D341Med (cell line): ENCODE results near the gene EBLN2.
A peak's percentile ranks its signal among the peaks of the same experiment; 100 is the strongest.
"Not testable (repeated sequence)": the region's sequence is repeated elsewhere in the genome, so short reads cannot be mapped to it uniquely, and the experiment has no call there.

Experiments
- DNase-seq: peaks from one replicate; pipeline ENCODE4 v3.0.0; 2012; ENCODE audit warnings: low spot score

The EBLN2 gene

DNA sequence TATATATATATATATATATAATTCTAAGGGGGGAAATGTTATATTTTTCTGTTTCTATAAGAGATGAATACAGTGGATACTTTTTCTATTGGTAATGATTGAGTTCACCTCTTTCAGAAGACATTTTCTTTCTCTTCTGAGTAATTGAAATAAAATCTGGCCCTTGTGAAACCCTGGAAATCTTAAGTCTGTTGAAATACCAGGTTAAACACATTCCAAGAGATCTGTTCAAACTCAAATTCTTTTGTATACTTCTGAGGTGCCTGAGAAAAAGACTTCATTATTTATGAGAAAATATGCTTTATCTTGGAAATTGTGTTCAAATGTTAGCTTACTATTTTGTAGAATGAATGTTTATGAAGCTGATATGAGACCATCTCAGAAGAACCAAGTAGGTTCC, 4.8 kb downstream of the EBLN2 start:
- not testable (repeated sequence) for DNase-seq

DNA sequence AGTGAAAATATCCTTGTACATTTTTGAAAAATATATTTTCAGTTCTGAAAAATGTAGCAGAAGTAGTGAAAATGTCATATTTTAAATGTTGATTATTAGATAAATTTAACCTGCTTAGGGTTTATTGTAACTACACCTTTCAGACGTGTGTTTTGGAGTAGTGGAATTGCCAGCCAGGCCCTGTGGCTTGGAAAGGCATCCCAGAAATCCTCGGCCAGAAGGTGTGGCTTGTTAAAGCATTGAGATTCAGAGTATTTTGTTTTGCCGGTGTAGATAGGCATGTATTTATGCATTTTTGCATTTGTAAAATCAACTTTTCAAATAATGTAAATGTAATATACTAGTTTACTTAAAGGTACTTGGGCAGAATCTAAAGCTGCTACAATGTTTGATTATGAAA, 7.0 kb downstream of the EBLN2 start:
- DNase-seq = no peak

DNA sequence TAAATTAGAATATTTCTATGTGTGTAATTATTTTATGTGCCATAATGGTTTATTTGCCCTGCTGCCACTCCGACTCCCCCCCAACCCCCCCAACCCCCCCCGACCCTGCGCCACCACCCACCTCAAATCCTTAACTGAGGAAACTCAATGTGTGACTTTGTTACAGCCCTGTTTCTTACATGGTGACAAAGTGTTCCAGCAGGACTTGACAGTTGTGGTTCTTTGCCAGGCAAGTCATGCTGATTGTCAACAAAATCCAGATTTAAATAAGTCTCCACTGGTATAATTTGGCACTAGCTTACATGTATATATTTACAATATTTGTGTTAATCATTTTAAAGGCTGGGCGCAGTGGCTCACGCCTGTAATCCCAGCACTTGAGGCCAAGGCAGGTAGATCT, 7.7 kb downstream of the EBLN2 start:
- no peak for DNase-seq

DNA sequence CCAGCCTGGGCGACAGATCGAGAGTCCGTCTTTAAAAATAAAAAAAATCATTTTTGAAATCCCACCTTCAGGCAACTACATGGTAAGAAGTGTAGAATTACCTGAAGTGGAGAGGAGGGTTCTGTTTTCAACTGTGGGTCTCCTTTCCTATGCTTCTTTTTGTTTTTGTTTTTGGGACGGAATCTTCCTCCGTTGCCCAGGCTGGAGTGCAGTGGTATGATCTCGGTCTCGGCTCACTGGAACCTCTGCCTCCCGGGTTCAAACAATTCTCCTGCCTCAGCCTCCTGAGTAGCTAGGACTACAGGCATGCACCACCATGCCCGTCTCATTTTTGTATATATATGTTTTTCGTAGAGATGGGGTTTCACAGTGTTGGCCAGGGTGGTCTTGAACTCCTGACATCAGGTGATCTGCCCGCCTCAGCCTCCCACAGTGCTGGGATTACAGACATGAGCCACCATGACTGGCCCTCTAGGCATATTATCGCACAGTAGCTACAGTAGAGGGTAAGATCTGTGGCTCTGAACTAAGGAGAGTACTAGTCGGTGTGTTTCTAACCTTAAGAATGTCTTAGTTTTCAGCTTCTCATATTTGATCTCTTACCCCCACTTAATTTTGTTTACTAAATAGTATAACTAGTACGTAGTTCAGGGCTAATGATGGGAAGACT, 8.5 kb downstream of the EBLN2 start:
- DNase-seq = no peak

DNA sequence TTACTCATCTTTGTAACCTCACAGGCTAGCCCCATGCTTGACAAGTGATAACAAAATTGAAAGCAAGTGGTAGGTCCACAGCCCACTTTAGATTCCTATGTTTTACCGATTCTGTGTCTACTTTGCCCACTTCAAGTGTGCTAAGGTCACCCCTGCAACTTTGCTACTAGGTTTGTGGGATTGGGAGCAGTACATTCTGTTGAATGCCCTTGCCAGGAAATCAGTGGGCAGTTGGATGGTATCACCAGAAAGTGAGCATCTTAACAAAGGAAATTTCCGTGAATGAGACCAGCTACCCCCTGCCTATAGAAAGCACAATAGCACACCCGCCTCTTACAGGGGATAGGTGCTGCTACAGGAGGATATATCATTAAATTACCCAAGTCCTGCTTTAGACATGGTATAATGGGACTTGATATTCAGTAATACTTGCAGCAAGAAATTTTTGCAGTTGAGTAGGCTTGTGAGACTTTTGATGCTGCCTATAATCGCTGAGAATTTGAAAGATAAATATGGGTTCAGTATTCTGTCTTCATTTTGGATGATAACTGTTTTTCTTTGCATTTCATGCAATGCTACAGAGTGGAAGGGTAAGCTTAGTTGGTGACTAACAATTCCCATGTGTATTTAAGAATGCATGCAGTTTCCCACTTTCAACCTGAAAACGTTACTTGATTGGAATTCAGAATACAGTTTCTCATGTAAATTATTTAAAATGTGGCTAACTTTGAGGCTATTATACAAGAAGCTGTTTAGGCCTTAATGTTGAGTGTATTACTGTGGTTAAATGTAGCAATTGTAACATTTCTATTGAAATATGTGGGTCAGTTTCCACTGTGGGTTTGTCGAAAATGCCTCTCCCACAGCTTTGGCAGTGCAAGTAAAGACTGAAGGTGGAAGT, 9.5 kb downstream of the EBLN2 start:
- no peak for DNase-seq

DNA sequence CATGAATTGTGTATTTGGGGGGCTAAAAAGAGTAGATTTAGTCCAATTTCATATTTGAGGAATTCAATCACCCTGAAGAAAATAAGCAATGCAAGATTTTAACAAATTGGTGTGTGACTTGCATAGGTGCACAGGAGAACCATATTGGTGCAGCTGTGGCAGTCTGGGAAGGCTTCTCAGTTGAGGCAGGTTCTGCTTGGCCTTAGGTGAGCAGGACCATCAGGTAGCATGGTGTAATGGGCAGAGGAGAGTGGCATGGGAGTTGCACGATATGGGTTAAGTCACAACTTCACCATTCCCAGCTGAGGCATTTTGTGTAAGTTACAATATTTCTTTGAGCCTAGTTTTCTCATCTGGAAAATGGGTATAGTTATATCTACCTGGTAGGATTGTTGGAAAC, 10.5 kb downstream of the EBLN2 start:
- no peak for DNase-seq

DNA sequence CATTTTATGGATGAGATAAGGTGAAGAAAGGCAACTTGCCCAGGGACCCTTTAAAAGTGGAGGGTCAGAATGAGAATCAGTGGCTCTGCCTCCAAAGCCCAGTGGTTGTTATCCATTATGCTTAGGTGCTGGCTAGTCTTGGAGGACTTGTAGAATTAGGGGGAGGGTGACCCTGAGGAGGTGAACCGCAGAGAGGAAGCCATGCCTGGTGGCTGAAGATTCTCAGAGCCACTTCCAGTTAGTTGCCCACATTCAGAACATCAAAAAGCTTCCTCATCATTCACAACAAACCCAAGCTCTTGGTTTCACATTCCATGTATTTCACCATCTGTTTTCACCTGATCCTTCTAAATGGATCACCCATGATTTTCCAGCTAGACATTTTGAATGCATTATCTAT, 11.2 kb downstream of the EBLN2 start:
- DNase-seq = no peak

DNA sequence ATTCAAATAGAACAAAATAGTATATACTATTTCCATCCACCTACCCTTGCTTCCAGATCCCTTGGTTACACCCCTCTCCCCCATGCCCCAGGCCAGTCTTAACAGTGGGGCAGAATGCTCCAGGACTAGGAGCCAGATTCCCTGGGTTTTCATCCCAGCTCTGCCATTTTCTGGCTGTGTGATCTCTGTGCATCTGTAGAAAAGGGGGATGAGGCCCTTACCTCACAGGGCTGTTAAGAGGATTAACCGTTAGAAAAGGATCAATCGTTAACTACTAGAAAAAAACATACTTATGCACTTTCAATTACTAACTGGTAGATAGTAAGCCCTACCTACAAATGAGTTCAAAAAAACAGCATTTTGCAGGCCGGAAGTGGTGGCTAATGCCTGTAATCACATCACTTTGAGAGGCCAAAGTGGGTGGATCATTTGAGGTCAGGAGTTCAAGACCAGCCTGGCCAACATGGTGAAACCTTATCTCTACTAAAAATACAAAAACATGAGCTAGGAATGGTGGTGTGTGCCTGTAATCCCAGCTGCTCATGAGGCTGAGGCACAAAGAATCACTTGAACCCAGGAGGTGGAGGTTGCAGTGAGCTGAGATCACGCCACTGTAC, 11.7 kb downstream of the EBLN2 start:
- DNase-seq = peak; percentile 62

DNA sequence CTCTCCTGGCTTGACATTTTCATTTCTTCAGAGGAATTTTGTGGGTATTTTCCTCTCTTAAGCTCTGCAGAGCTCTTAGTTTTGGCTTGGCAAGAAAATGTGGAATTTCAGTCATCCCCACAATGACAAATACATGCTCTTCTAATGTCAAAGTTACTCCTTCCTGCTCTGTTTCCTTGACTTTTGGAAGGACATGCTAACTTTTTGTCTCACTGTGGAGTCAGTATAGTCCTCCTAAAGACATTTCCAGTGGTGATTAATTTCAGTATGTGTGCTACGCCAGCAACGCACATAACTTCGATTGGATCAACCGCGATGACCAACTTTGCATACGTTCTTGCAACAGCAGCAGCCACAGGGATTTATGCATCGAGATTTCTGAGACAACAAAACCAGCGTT, 13.3 kb downstream of the EBLN2 start:
- no peak for DNase-seq

DNA sequence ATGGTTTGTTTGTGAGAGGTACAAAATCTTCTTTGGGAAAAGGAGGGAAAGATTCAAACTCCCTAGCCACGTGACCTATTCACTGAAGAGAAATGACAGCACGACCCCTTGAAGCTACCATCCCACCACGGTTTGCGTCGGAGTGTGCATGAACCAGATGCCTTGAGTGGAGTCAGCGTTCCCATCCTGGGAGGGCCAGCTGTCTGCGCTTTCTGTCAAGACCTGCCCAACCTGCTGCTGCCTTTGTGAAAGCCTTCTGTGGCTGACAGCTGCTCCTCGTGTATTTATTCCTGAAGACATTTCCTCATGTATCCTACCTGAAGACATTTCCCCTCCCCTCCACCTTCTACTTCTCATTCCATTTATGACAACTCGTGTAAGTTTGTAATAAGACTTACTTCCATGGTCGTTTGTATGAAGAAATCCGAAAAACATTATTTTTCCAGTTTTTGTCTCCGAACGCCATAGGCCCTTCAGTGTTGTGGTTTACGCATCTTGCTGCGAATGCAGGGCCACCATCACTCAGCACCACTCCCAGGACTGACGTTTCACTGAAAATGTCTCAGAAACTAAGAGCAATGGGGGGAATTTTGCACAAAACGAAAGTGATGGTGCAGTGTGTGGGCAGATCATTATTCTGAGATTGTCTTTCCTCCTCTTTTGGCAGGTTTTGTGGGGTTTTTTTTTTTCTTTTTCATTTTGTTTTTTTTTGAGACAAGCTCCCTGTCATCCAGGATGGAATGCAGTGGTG, 18.9 kb downstream of the EBLN2 start:
- DNase-seq = no peak

DNA sequence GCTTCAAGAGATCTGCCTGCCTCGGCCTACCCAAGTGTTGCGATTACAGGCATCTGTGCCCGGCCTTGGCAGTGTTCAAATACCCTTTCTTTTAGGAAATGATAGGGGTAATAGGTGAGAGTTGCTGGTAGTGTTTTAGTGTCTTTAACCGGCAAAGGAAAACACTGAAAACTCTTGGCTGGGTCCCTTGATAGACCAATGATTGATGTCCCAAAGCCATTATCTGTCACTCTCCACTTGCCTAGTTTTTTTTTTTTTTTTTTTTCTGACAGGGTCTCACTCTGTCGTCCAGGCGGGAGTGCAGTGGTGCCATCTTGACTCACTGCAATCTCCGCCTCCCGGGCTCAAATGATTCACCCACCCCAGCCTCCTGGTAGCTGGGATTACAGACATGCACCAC, 19.7 kb downstream of the EBLN2 start:
- no peak for DNase-seq

DNA sequence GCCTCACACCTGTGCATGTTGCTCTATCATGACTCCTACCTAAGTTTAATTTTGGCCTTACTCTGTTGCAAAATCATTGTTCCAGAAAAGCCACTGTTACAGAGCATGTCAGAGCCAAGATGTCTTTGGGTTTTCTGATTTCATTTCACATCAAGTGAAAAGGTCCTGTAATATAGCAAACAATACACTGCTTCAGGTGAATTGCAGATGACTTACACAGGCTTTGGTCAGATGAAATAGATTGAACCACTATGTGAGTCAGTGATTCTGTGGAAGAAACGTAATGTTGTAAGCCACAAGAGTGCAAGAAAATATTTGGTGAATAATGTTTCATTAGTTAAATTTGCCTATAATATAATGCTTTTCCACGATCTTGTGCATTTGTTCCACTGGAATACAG, 22.7 kb downstream of the EBLN2 start:
- no peak for DNase-seq

DNA sequence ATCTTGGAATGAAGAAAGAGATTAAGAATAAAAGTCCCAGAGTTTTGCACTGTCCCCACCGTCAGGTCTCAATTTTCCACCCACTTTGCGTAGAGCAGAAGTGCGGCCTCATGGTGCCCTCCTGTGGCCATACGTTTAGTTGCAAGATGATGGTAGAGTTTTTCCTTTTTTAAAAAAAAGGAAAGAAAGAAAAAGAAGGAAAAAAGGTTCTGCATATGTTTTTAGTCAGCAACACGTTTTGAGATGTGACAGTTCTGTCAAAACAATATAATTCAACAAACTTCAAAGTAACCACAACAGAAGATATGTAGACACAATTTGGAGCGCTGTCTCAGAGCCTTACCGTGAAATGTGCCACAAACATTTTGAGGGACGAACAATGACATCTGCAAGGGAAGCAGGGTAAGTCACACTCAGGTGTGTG, 24.6 kb downstream of the EBLN2 start:
- peak; percentile 66 for DNase-seq

DNA sequence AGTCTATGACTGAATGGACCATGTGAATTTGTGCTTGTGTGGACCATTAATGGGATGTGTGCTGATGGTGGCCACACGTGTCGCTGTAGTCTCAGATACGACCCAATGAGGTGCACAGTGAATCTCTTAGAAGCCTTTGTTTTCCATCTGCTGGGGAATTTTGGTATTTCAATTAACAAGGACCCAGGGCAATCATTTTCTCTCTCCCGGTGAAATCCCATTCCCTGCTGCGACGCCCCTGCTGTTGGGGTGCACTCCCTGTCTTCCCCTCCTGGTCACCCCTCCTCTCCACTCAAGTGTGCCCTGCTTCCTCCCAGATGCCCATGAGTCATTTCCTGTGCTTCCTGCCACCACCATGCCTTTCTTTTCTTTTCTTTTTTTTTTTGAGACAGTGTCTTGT, 32.7 kb downstream of the EBLN2 start:
- DNase-seq = peak; percentile 48

DNA sequence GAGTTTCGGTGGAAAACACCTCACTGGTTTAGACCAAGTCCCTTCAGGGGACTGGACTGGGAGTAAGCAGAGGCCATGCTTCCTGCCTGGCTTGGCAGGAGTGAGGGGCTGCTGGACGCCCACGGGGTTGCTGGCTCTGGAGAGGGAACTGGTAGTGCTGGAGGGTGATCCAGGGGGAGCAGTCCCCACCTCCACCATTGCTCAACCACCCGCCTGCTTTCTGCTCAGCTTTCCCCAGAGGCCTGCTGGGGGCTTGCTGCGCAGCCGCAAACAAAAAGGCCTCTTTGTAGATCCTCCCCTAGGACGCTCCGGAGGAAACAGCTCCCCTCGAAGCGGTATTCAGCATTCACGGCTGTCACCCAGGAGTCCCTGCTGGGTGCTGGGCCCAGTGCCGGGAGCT, 33.5 kb downstream of the EBLN2 start:
- no peak for DNase-seq

DNA sequence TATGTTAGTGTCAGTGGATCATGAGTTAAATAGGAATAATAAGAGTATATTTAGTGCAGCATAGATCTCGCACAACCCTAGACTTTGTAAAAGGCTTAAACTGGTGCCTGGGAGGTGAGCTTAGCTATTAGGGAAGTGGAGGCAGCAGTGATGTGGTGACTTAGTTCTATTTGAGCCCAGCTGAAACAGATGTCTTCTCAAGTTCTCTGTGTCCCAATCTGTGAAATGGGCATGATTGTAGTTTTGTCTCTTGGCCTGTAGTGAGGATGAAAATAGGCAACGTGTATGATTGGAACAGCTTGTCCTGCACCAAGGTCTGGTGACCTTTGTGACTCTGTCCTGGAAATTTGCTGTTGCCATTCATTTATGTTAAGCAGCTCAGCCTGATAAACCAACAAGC, 34.7 kb downstream of the EBLN2 start:
- no peak for DNase-seq

DNA sequence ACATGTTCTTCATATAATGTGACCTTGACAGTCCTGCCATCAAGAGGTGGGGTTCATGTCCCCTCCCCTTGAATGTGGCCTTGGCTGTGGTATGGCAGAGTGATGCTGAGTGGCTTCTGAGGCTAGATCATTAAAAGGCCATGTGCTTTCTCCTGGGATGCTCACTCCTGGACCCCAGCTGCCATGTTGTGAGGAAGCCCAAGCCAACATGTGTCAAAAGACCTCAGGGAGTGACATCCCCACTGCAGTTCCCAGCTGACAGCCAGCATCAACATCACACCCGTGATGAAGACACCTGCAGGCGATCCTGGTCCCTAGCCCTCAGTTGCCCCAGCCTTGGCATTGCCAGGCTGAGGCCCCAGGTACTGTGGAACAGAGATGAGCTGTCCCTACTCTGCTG, 36.6 kb downstream of the EBLN2 start:
- DNase-seq = no peak

DNA sequence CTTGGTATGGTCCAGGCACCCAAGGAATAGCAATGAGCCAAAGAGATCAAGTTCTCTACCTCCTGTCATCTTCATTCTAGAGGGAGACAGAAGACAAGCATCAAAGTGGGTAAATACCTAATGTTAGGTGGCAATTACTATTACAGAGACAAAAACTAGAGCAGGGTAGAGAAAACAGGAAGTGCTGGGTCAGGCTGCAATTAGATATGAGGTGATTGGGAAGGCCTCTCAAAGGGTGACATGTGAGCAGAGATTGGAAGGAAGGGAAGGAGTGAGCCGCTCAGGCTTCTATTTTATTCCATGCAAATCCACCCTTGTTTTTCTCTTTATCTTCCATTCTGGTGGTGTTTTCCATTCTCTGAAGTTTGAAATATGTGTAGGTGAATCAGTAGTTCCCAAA, 37.4 kb downstream of the EBLN2 start:
- DNase-seq = no peak

DNA sequence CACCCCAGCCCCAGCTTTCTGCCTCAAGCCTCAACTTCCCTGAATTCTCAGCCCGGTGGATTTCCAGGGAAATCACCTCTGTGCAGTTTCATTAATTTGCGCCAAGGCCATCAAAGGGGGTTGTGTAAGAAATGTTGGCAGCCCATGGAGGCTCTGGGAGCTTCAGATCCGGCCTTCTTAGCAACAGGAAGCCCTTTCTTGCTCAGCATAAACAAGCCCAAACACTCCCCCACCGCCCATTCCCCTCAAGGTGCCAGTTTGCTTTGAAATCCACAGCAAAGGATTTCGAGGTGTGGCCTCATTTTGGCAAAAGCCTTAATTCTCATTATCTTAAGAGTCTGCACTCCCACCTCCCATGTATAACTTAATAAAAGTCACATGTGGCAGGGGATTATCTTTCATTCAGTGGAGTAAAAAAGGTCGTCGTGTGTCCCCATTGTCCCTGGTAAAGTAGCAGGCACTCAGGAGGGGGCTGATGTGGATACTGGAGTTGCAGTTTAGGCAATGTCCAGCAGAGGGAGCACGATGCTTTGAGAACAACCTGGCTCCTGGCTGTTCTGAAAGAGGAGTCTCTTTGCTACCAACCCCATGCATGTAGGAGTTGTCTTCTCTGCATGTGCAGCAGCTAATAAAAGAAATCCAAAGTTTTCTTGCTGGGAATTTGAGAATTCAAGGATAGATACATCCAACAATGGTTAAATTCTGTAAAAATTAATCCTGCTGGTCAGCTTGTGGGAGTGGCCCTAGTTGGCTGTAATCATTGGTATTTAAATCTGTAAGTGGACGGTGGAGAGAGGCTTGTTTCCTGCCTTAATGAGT, 39.5 kb downstream of the EBLN2 start:
- peak; percentile 85 for DNase-seq

DNA sequence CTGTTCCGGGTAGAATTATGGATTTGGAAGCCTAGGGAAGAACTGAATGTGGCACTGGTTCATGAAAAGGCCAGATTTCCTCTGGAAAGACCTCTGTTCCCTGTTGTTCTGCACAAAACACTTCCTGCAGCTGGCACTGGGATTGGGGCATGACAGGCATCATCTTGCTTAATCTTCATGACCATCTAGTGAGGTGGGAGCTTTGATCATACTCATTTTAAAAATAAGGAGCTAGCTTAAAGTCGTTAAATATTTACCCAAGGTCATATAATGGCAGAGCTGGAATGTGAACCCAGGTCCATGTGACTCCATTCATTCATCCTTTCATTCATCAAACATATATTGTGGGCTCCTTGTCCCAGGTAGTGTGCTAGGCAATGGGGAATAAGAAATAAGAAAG, 40.4 kb downstream of the EBLN2 start:
- DNase-seq = no peak

DNA sequence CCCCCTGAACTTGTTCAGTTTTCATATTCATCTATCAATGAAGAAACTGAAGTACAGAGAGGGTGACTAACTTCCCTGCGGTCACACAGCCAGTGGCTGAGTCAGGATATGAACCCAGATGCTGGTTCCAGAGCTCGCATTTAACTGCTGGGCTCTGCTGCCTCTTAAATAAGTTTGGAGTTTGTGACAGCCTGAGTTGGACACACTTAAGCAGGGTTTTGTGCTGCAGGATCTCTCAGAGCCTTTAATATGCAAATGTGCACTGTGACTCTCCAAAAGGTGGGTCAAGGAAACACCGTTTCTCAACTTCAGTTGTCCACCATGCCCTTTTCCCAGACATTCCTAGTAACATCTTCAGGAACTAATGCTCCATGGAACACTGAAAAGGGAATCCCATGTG, 45.8 kb downstream of the EBLN2 start:
- DNase-seq = no peak
